HepG2 (cell line): ENCODE measurements around the gene CUL9. TPM values are rescaled to one million over a fixed set of nuclear protein-coding genes. Genes with fewer than 3 reads are reported as not detected.

Experiments
- BATF2 ChIP-seq: sonication (generic); formaldehyde crosslinking; IDR thresholded peaks from 2 replicates; pipeline ENCODE4 v1.8.0; 2022; ENCODE audit warnings: mild to moderate bottlenecking, missing genetic modification reagents, moderate library complexity
- ELF1 ChIP-seq: sonication (generic); formaldehyde crosslinking; IDR thresholded peaks from 2 replicates; pipeline ENCODE4 v1.4.0; 2020; ENCODE audit warnings: missing genetic modification reagents
- FLYWCH1 ChIP-seq: sonication (generic); formaldehyde crosslinking; IDR thresholded peaks from 2 replicates; pipeline ENCODE4 v1.8.1; 2023; ENCODE audit warnings: mild to moderate bottlenecking, missing genetic modification reagents
- KLF11 ChIP-seq: IDR thresholded peaks from 2 replicates; pipeline ENCODE4 v1.6.1; 2016; ENCODE audit warnings: missing compliant biosample characterization
- NFIC ChIP-seq: IDR thresholded peaks from 2 replicates; pipeline ENCODE4 v1.6.1; 2012; ENCODE audit warnings: mild to moderate bottlenecking, low read length, inconsistent platforms
- POGZ ChIP-seq: sonication (generic); formaldehyde crosslinking; IDR thresholded peaks from 2 replicates; pipeline ENCODE4 v1.4.0; 2020; ENCODE audit warnings: mild to moderate bottlenecking, missing genetic modification reagents
- POLR2G ChIP-seq: fragments of 200-400 bp; formaldehyde crosslinking; IDR thresholded peaks from 2 replicates; pipeline ENCODE4 v1.6.1; 2018; ENCODE audit warnings: mild to moderate bottlenecking, low read depth, low read length, moderate library complexity
- RFXANK ChIP-seq: IDR thresholded peaks from 2 replicates; pipeline ENCODE4 v1.6.1; 2016
- SALL2 ChIP-seq: sonication (generic); formaldehyde crosslinking; IDR thresholded peaks from 2 replicates; pipeline ENCODE4 v1.8.1; 2023; ENCODE audit warnings: mild to moderate bottlenecking, missing genetic modification reagents, inconsistent platforms
- TRIM24 ChIP-seq: sonication (generic); formaldehyde crosslinking; IDR thresholded peaks from 2 replicates; pipeline ENCODE4 v1.8.0; 2022; ENCODE audit warnings: mild to moderate bottlenecking, missing genetic modification reagents
- U2AF2 ChIP-seq: fragments of 200-400 bp; formaldehyde crosslinking; IDR thresholded peaks from 2 replicates; pipeline ENCODE4 v1.6.1; 2017; ENCODE audit warnings: low read depth, mild to moderate bottlenecking, low read length
- ZFP36 ChIP-seq: fragments of 150-350 bp; IDR thresholded peaks from 2 replicates; pipeline ENCODE4 v1.6.1; 2018; ENCODE audit warnings: borderline replicate concordance, low read length, low read depth; ENCODE audit not compliant: partially characterized antibody
- ZFP36L1 ChIP-seq: sonication (generic); formaldehyde crosslinking; IDR thresholded peaks from 2 replicates; pipeline ENCODE4 v1.8.0; 2022; ENCODE audit warnings: mild to moderate bottlenecking, missing genetic modification reagents, moderate library complexity
- ZNF337 ChIP-seq: sonication (generic); formaldehyde crosslinking; IDR thresholded peaks from 2 replicates; pipeline ENCODE4 v1.5.1; 2020; ENCODE audit warnings: missing genetic modification reagents, low read depth, mild to moderate bottlenecking, borderline replicate concordance
- ZNF468 ChIP-seq: sonication (generic); formaldehyde crosslinking; IDR thresholded peaks from 2 replicates; pipeline ENCODE4 v1.8.0; 2022; ENCODE audit warnings: mild to moderate bottlenecking, moderate library complexity, missing genetic modification reagents
- ZNF749 ChIP-seq: sonication (generic); formaldehyde crosslinking; IDR thresholded peaks from 2 replicates; pipeline ENCODE4 v1.8.0; 2022; ENCODE audit warnings: mild to moderate bottlenecking, missing genetic modification reagents, moderate library complexity, borderline replicate concordance
- ZNF878 ChIP-seq: sonication (generic); formaldehyde crosslinking; IDR thresholded peaks from 2 replicates; pipeline ENCODE4 v1.8.1; 2023; ENCODE audit warnings: mild to moderate bottlenecking, missing genetic modification reagents, moderate library complexity
- ZSCAN31 ChIP-seq: sonication (generic); formaldehyde crosslinking; IDR thresholded peaks from 2 replicates; pipeline ENCODE4 v1.5.0; 2020; ENCODE audit warnings: low read depth, mild to moderate bottlenecking, missing genetic modification reagents
- polyA plus RNA-seq, 8 experiments: library from polyadenylated mRNA; depleted of rRNA in 3 of 8; stranded (reverse) in 7 of 8; unstranded in 1 of 8; fragments of >200 nt; fragmentation: Illumina TruSeq in 4 of 8; extraction: Trizol in 4 of 8; gene quantifications; 2 replicates each; pipeline versions ENCODE4 v1.2.1 to v1.2.3, GENCODE V29; 2011 to 2016; ENCODE audit warnings: low read depth in 4 of 8, missing spikeins in 1 of 8, mixed read lengths in 1 of 8; ENCODE audit not compliant: insufficient read depth in 1 of 8
- total RNA-seq, 5 experiments: library from RNA; depleted of rRNA; stranded (reverse); fragments of >200 nt; fragmentation: Illumina TruSeq; extraction: Trizol; gene quantifications; 2 replicates each; pipeline ENCODE4 v1.2.3, GENCODE V29; 2016; ENCODE audit warnings: low read depth in 1 of 5
- TF ChIP-seq, protein P1 (sequence below): sonication (generic); formaldehyde crosslinking; IDR thresholded peaks from 2 replicates; pipeline ENCODE4 v1.5.0; 2020; ENCODE audit warnings: mild to moderate bottlenecking, missing genetic modification reagents
- TF ChIP-seq, protein P2 (sequence below): sonication (generic); formaldehyde crosslinking; IDR thresholded peaks from 2 replicates; pipeline ENCODE4 v1.4.0; 2020; ENCODE audit warnings: missing genetic modification reagents, borderline replicate concordance
- TF ChIP-seq, protein P3 (sequence below): sonication (generic); formaldehyde crosslinking; IDR thresholded peaks from 2 replicates; pipeline ENCODE4 v1.8.1; 2023; ENCODE audit warnings: mild to moderate bottlenecking, inconsistent platforms, moderate library complexity, missing genetic modification reagents, borderline replicate concordance

Gene CUL9
- total and polyA plus RNA-seq, 2 of the 13 experiments (the other 11 are each of a cell fraction or from before 2014, with no cell fraction given): 11.4 to 13.7 TPM

DNA sequence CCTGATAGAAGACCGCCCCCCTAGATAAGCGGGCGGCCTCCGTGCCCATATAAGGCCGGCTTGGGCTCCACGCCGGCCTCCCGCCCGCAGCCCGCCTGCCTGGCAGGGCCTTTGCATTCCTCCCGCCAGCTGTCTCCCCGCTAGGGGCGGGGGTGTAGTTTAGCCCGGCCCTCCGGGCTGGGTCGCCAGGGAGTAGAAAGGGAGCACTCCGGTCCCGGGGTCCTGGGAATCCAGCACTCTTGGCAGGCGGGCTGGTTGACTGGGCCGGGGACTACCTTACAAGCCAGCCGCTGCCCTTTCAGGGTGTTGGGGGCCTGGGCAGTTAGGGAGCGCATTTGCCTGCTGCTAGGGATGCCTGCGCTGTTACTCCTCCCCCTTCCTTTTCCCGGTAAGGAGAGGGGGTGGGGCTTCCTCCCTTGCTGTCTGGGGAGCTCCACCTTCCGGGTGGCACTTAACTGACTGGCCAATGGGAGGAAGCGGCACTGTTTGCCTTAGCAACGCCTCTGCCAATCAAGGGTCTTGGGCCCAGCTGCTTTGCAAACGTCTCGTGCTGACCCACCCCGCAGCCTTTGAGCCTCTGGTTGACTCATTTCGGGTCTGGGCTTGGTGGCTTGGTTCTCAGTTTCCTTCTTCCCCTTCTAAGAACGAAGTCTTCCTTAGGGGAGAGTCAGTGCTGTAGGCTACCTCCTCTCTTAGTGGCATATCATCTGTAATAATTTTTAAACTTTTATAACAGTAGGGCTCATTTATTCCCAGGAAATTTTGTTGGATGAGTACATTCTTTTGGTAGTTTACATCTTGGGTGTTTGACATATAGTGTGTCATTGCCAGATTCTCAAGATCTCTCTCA, 7.5 kb upstream of the CUL9 start (continued):
- no peak for TF ChIP-seq ZFP36L1 (CRISPR knock-in tag)
- TF ChIP-seq, protein P1, sequence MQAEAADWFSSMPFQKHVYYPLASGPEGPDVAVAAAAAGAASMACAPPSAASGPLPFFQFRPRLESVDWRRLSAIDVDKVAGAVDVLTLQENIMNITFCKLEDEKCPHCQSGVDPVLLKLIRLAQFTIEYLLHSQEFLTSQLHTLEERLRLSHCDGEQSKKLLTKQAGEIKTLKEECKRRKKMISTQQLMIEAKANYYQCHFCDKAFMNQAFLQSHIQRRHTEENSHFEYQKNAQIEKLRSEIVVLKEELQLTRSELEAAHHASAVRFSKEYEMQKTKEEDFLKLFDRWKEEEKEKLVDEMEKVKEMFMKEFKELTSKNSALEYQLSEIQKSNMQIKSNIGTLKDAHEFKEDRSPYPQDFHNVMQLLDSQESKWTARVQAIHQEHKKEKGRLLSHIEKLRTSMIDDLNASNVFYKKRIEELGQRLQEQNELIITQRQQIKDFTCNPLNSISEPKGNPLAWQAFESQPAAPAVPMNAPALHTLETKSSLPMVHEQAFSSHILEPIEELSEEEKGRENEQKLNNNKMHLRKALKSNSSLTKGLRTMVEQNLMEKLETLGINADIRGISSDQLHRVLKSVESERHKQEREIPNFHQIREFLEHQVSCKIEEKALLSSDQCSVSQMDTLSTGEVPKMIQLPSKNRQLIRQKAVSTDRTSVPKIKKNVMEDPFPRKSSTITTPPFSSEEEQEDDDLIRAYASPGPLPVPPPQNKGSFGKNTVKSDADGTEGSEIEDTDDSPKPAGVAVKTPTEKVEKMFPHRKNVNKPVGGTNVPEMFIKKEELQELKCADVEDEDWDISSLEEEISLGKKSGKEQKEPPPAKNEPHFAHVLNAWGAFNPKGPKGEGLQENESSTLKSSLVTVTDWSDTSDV: no peak
- 0 out of 2 replicates have a peak, but pooled peaks have one; percentile 41 for TF ChIP-seq ZSCAN31 (CRISPR knock-in tag)
- TF ChIP-seq, protein P2, sequence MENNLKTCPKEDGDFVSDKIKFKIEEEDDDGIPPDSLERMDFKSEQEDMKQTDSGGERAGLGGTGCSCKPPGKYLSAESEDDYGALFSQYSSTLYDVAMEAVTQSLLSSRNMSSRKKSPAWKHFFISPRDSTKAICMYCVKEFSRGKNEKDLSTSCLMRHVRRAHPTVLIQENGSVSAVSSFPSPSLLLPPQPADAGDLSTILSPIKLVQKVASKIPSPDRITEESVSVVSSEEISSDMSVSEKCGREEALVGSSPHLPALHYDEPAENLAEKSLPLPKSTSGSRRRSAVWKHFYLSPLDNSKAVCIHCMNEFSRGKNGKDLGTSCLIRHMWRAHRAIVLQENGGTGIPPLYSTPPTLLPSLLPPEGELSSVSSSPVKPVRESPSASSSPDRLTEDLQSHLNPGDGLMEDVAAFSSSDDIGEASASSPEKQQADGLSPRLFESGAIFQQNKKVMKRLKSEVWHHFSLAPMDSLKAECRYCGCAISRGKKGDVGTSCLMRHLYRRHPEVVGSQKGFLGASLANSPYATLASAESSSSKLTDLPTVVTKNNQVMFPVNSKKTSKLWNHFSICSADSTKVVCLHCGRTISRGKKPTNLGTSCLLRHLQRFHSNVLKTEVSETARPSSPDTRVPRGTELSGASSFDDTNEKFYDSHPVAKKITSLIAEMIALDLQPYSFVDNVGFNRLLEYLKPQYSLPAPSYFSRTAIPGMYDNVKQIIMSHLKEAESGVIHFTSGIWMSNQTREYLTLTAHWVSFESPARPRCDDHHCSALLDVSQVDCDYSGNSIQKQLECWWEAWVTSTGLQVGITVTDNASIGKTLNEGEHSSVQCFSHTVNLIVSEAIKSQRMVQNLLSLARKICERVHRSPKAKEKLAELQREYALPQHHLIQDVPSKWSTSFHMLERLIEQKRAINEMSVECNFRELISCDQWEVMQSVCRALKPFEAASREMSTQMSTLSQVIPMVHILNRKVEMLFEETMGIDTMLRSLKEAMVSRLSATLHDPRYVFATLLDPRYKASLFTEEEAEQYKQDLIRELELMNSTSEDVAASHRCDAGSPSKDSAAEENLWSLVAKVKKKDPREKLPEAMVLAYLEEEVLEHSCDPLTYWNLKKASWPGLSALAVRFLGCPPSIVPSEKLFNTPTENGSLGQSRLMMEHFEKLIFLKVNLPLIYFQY (CRISPR knock-in tag): peak; percentile 84; the same call in 1 of the 2 replicates
- no peak for TF ChIP-seq SALL2 (CRISPR knock-in tag)
- TF ChIP-seq POGZ: peak; percentile 29; the same call in 1 of the 2 replicates
- TF ChIP-seq BATF2 (CRISPR knock-in tag): no peak
- peak; percentile 59; the same call in 1 of the 2 replicates for TF ChIP-seq U2AF2
- TF ChIP-seq ZNF468 (CRISPR knock-in tag): no peak
- TF ChIP-seq RFXANK (CRISPR knock-in tag): no peak
- TF ChIP-seq ZNF749: peak; percentile 71; the same call in 1 of the 2 replicates
- no peak for TF ChIP-seq ZNF878 (CRISPR knock-in tag)
- 0 out of 2 replicates have a peak, but pooled peaks have one; percentile 33 for TF ChIP-seq POLR2G
- no peak for TF ChIP-seq FLYWCH1 (CRISPR knock-in tag)
- TF ChIP-seq ELF1 (CRISPR knock-in tag): peak; percentile 96
- TF ChIP-seq, protein P3, sequence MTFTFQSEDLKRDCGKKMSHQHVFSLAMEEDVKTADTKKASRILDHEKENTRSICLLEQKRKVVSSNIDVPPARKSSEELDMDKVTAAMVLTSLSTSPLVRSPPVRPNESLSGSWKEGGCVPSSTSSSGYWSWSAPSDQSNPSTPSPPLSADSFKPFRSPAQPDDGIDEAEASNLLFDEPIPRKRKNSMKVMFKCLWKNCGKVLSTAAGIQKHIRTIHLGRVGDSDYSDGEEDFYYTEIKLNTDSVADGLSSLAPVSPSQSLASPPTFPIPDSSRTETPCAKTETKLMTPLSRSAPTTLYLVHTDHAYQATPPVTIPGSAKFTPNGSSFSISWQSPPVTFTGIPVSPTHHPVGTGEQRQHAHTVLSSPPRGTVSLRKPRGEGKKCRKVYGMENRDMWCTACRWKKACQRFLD (CRISPR knock-in tag): peak; percentile 67; the same call in 1 of the 2 replicates
- no peak for TF ChIP-seq ZFP36
- TF ChIP-seq KLF11 (CRISPR knock-in tag): no peak
- no peak for TF ChIP-seq NFIC
- no peak for TF ChIP-seq ZNF337 (CRISPR knock-in tag)
- no peak for TF ChIP-seq TRIM24 (CRISPR knock-in tag)
